Activated CD8-positive, alpha-beta memory T cell treated with anti-CD3 and anti-CD28 coated beads, Interleukin-2, amount 10 ng/mL, durations not matched to agents 7 days and 5 days (primary cell): ENCODE results near the gene SLCO3A1. TPM values are rescaled to one million over a fixed set of nuclear protein-coding genes. Genes with fewer than 3 reads are reported as not detected.
A peak's percentile ranks its signal among the peaks of the same experiment; 100 is the strongest.

Experiments
- ATAC-seq: fragments of 150-1000 bp; cut with Tn5 transposase; one replicate; pipeline ENCODE4 v1.10.0; 2021; ENCODE audit warnings: moderate library complexity
- CTCF ChIA-PET: fragments of 350-600 bp; sonication (Branson Sonifier 250); formaldehyde crosslinking; loops from one replicate; lab custom pipeline; 2021; ENCODE audit warnings: antibody characterized with exemption; lab: Charles Lee
- DNase-seq: peaks from one replicate; pipeline ENCODE4 v3.0.0-alpha.2; 2020
- H3K27ac Mint-ChIP-seq: one replicate; pipeline ENCODE4 v1.8.0; 2021; ENCODE audit warnings: mild to moderate bottlenecking, mixed read lengths
- H3K27me3 Mint-ChIP-seq: one replicate; pipeline ENCODE4 v1.8.0; 2021; ENCODE audit warnings: mixed read lengths
- H3K36me3 Mint-ChIP-seq: one replicate; pipeline ENCODE4 v1.8.0; 2021; ENCODE audit warnings: mild to moderate bottlenecking, mixed read lengths
- H3K4me1 Mint-ChIP-seq: one replicate; pipeline ENCODE4 v1.8.0; 2021; ENCODE audit warnings: mixed read lengths
- H3K4me3 Mint-ChIP-seq: one replicate; pipeline ENCODE4 v1.8.0; 2021; ENCODE audit warnings: mild to moderate bottlenecking, moderate library complexity, mixed read lengths
- H3K9me3 Mint-ChIP-seq: one replicate; pipeline ENCODE4 v1.8.0; 2022; ENCODE audit warnings: low read depth, mixed read lengths
- total RNA-seq, 2 experiments: library from RNA; stranded (reverse); gene quantifications; one replicate each; pipeline ENCODE4 v1.2.3, GENCODE V29; 2021

Gene SLCO3A1
- 10 to 100 TPM; 20.8 to 32.0 TPM for total RNA-seq

GRCh38 chr15:91853511-91853947 lies at the start of gene SLCO3A1:
Gene SLCO3A1 (plus strand): TSS chr15:91853708.
- peak within 1 kb of the TSS; percentile 81 for H3K27ac Mint-ChIP-seq
- ATAC-seq (peak; percentile 53), DNase-seq (peak; percentile 79)
- H3K27me3 Mint-ChIP-seq, result peaks cover 3% of the 10 kb centered on the region
- peak within 1 kb of the TSS; percentile 77 for H3K4me3 Mint-ChIP-seq
- peaks cover 64% of the 10 kb centered on the region for H3K4me1 Mint-ChIP-seq
- peaks cover under 1% of the 10 kb centered on the region for H3K36me3 Mint-ChIP-seq
- CTCF ChIA-PET, result interaction anchor here (0.6 to 4.4 kb wide), 13 partner anchors 11 to 551 kb away, joined by 3 to 32 read pairs (median 4); no protein-coding TSS in a partner anchor
- H3K9me3 Mint-ChIP-seq, result no peaks in the 10 kb centered on the region

- H3K27ac Mint-ChIP-seq, result no peak overlapping the region
- no peaks in the 10 kb centered on the region for H3K9me3 Mint-ChIP-seq
- peaks cover 28% of the 10 kb centered on the region for H3K27me3 Mint-ChIP-seq
- DNase-seq, result no peak
- H3K4me3 Mint-ChIP-seq, result no peak overlapping the region
- no peaks in the 10 kb centered on the region for H3K36me3 Mint-ChIP-seq
- no peak for ATAC-seq
- CTCF ChIA-PET, result interaction anchor here (1.3 kb wide), 1 partner anchor 101 kb away, joined by 4 read pairs; no protein-coding TSS in a partner anchor
- H3K4me1 Mint-ChIP-seq, result no peaks in the 10 kb centered on the region
Observed at GRCh38 chr15:91807122-91807521, 46.4 kb upstream of the SLCO3A1 start.

GRCh38 chr15:91813924-91814323 lies 39.6 kb upstream of the SLCO3A1 start:
- CTCF ChIA-PET, result no interaction called here
- ATAC-seq, result no peak
- no peaks in the 10 kb centered on the region for H3K4me1 Mint-ChIP-seq

GRCh38 chr15:91816942-91817341 lies 36.6 kb upstream of the SLCO3A1 start:
- no peak for DNase-seq
- CTCF ChIA-PET, result interaction anchor here (1.3 kb wide), 1 partner anchor 29 kb away, joined by 3 read pairs; no protein-coding TSS in a partner anchor
- Mint-ChIP-seq H3K9me3 (peaks cover 8% of the 10 kb centered on the region), H3K27me3 (peaks cover 3% of the 10 kb centered on the region), H3K4me1 (no peaks in the 10 kb centered on the region), H3K36me3 (no peaks in the 10 kb centered on the region), H3K27ac (no peak overlapping the region), H3K4me3 (no peak overlapping the region)
- ATAC-seq, result no peak

More at GRCh38 chr15:91813924-91814323, 39.6 kb upstream of the SLCO3A1 start:
- H3K27me3 Mint-ChIP-seq, result peaks cover 9% of the 10 kb centered on the region
- no peaks in the 10 kb centered on the region for H3K36me3 Mint-ChIP-seq
- H3K4me3 Mint-ChIP-seq, result no peak overlapping the region
- peaks cover 8% of the 10 kb centered on the region for H3K9me3 Mint-ChIP-seq
- no peak overlapping the region for H3K27ac Mint-ChIP-seq
- DNase-seq, result no peak

- CTCF ChIA-PET, result no interaction called here
- no peak overlapping the region for H3K4me3 Mint-ChIP-seq
- H3K36me3 Mint-ChIP-seq, result no peaks in the 10 kb centered on the region
- no peaks in the 10 kb centered on the region for H3K9me3 Mint-ChIP-seq
- no peaks in the 10 kb centered on the region for H3K4me1 Mint-ChIP-seq
- DNase-seq (no peak), ATAC-seq (no peak)
- H3K27ac Mint-ChIP-seq, result no peak overlapping the region
- peaks cover 3% of the 10 kb centered on the region for H3K27me3 Mint-ChIP-seq
Observed at GRCh38 chr15:91821458-91821857, 32.0 kb upstream of the SLCO3A1 start.

- Mint-ChIP-seq H3K27ac (no peak overlapping the region), H3K27me3 (peaks cover 3% of the 10 kb centered on the region), H3K9me3 (no peaks in the 10 kb centered on the region), H3K4me1 (no peaks in the 10 kb centered on the region), H3K4me3 (no peak overlapping the region), H3K36me3 (no peaks in the 10 kb centered on the region)
- DNase-seq (no peak), ATAC-seq (no peak)
- CTCF ChIA-PET, result no interaction called here
Observed at GRCh38 chr15:91824256-91824655, 29.3 kb upstream of the SLCO3A1 start.

GRCh38 chr15:91826443-91826842 lies 27.1 kb upstream of the SLCO3A1 start:
- ATAC-seq (no peak), DNase-seq (no peak)
- H3K27me3 Mint-ChIP-seq, result no peaks in the 10 kb centered on the region
- H3K27ac Mint-ChIP-seq, result no peak overlapping the region
- CTCF ChIA-PET, result no interaction called here
- no peaks in the 10 kb centered on the region for H3K9me3 Mint-ChIP-seq
- H3K4me1 Mint-ChIP-seq, result no peaks in the 10 kb centered on the region
- no peak overlapping the region for H3K4me3 Mint-ChIP-seq
- no peaks in the 10 kb centered on the region for H3K36me3 Mint-ChIP-seq

GRCh38 chr15:91833056-91833455 lies 20.5 kb upstream of the SLCO3A1 start:
- Mint-ChIP-seq H3K4me1 (no peaks in the 10 kb centered on the region), H3K36me3 (no peaks in the 10 kb centered on the region), H3K9me3 (no peaks in the 10 kb centered on the region), H3K27ac (no peak overlapping the region), H3K27me3 (peaks cover 13% of the 10 kb centered on the region), H3K4me3 (no peak overlapping the region)
- CTCF ChIA-PET, result no interaction called here
- DNase-seq (no peak), ATAC-seq (no peak)

- Mint-ChIP-seq H3K27ac (no peak overlapping the region), H3K4me1 (no peaks in the 10 kb centered on the region), H3K36me3 (no peaks in the 10 kb centered on the region), H3K4me3 (no peak overlapping the region), H3K9me3 (no peaks in the 10 kb centered on the region), H3K27me3 (peaks cover 33% of the 10 kb centered on the region)
- DNase-seq (no peak), ATAC-seq (no peak)
- CTCF ChIA-PET, result no interaction called here
Observed at GRCh38 chr15:91839867-91840266, 13.6 kb upstream of the SLCO3A1 start.

GRCh38 chr15:91841861-91842260 lies 11.6 kb upstream of the SLCO3A1 start:
- H3K4me1 Mint-ChIP-seq, result no peaks in the 10 kb centered on the region
- no peak overlapping the region for H3K27ac Mint-ChIP-seq
- ATAC-seq (no peak), DNase-seq (no peak)
- no peaks in the 10 kb centered on the region for H3K9me3 Mint-ChIP-seq
- no peak overlapping the region for H3K4me3 Mint-ChIP-seq
- CTCF ChIA-PET, result no interaction called here
- peaks cover 34% of the 10 kb centered on the region for H3K27me3 Mint-ChIP-seq
- H3K36me3 Mint-ChIP-seq, result no peaks in the 10 kb centered on the region

GRCh38 chr15:91844341-91844740 lies 9.2 kb upstream of the SLCO3A1 start:
- no peaks in the 10 kb centered on the region for H3K36me3 Mint-ChIP-seq
- ATAC-seq (no peak), DNase-seq (no peak)
- H3K4me1 Mint-ChIP-seq, result peaks cover 1% of the 10 kb centered on the region
- no peaks in the 10 kb centered on the region for H3K9me3 Mint-ChIP-seq
- H3K4me3 Mint-ChIP-seq, result no peak overlapping the region
- no peak overlapping the region for H3K27ac Mint-ChIP-seq
- CTCF ChIA-PET, result interaction anchor here (1.2 to 1.7 kb wide), 4 partner anchors 8 to 236 kb away, joined by 3 to 5 read pairs (median 4); no protein-coding TSS in a partner anchor
- peaks cover 32% of the 10 kb centered on the region for H3K27me3 Mint-ChIP-seq

- Mint-ChIP-seq H3K27ac (no peak overlapping the region), H3K4me1 (peaks cover 7% of the 10 kb centered on the region), H3K27me3 (peaks cover 34% of the 10 kb centered on the region), H3K4me3 (no peak overlapping the region), H3K36me3 (no peaks in the 10 kb centered on the region), H3K9me3 (no peaks in the 10 kb centered on the region)
- ATAC-seq (no peak), DNase-seq (no peak)
- CTCF ChIA-PET, result interaction anchor here (1.2 to 1.7 kb wide), 3 partner anchors 11 to 235 kb away, joined by 3 to 5 read pairs (median 4); no protein-coding TSS in a partner anchor
Observed at GRCh38 chr15:91844928-91845327, 8.6 kb upstream of the SLCO3A1 start.

- Mint-ChIP-seq H3K27me3 (peaks cover 29% of the 10 kb centered on the region), H3K27ac (no peak overlapping the region), H3K4me3 (no peak overlapping the region), H3K4me1 (peaks cover 10% of the 10 kb centered on the region), H3K36me3 (no peaks in the 10 kb centered on the region), H3K9me3 (no peaks in the 10 kb centered on the region)
- no peak for ATAC-seq
- CTCF ChIA-PET, result interaction anchor here (1.2 to 1.7 kb wide), 3 partner anchors 10 to 234 kb away, joined by 3 to 5 read pairs (median 4); no protein-coding TSS in a partner anchor
- no peak for DNase-seq
Observed at GRCh38 chr15:91845720-91846119, 7.8 kb upstream of the SLCO3A1 start.

GRCh38 chr15:91849180-91849579 lies 4.3 kb upstream of the SLCO3A1 start:
- ATAC-seq (no peak), DNase-seq (no peak)
- H3K4me1 Mint-ChIP-seq, result peaks cover 24% of the 10 kb centered on the region
- H3K27me3 Mint-ChIP-seq, result peaks cover 11% of the 10 kb centered on the region
- CTCF ChIA-PET, result interaction anchor here (0.6 to 3.2 kb wide), 6 partner anchors 92 to 709 kb away, joined by 3 to 21 read pairs (median 4); no protein-coding TSS in a partner anchor
- no peak overlapping the region for H3K27ac Mint-ChIP-seq
- H3K9me3 Mint-ChIP-seq, result no peaks in the 10 kb centered on the region
- no peak overlapping the region for H3K4me3 Mint-ChIP-seq
- H3K36me3 Mint-ChIP-seq, result no peaks in the 10 kb centered on the region
